ENCODE data around the gene NCOA3.

Gene NCOA3

GRCh38 chr20:47648943-47649342 is 147.3 kb downstream of the NCOA3 start:
- no peak for DNase-seq

GRCh38 chr20:47652301-47652700 is 150.6 kb downstream of the NCOA3 start:
- DNase-seq = no peak

GRCh38 chr20:47652794-47653193 is 151.1 kb downstream of the NCOA3 start:
- no peak for DNase-seq

- no peak for DNase-seq
Measured at GRCh38 chr20:47653869-47654268, 152.2 kb downstream of the NCOA3 start.

GRCh38 chr20:47654370-47654769 is 152.7 kb downstream of the NCOA3 start:
- DNase-seq = no peak

- DNase-seq = no peak
Measured at GRCh38 chr20:47655635-47656034, 153.9 kb downstream of the NCOA3 start.

GRCh38 chr20:47656318-47656717 is 154.6 kb downstream of the NCOA3 start:
- peak; percentile 38 for DNase-seq

GRCh38 chr20:47659904-47660601 is 158.4 kb downstream of the NCOA3 start:
- DNase-seq = no peak

GRCh38 chr20:47660602-47660905 is 158.9 kb downstream of the NCOA3 start:
- DNase-seq = no peak

- DNase-seq = no peak
Measured at GRCh38 chr20:47660983-47661700, 159.5 kb downstream of the NCOA3 start.

GRCh38 chr20:47661714-47662113 is 160.0 kb downstream of the NCOA3 start:
- no peak for DNase-seq

GRCh38 chr20:47662483-47663353 is 161.0 kb downstream of the NCOA3 start:
- DNase-seq = no peak

- peak; percentile 70 for DNase-seq
Measured at GRCh38 chr20:47663354-47664067, 161.8 kb downstream of the NCOA3 start.

GRCh38 chr20:47664068-47664437 is 162.4 kb downstream of the NCOA3 start:
- DNase-seq = no peak

- no peak for DNase-seq
Measured at GRCh38 chr20:47664744-47665143, 163.1 kb downstream of the NCOA3 start.

GRCh38 chr20:47665221-47665991 is 163.7 kb downstream of the NCOA3 start:
- no peak for DNase-seq

- DNase-seq = no peak
Measured at GRCh38 chr20:47666304-47666703, 164.6 kb downstream of the NCOA3 start.

- no peak for DNase-seq
Measured at GRCh38 chr20:47667086-47667485, 165.4 kb downstream of the NCOA3 start.

GRCh38 chr20:47667531-47668312 is 166.0 kb downstream of the NCOA3 start:
- DNase-seq = no peak

- no peak for DNase-seq
Measured at GRCh38 chr20:47668313-47669151, 166.8 kb downstream of the NCOA3 start.

- no peak for DNase-seq
Measured at GRCh38 chr20:47669152-47669425, 167.4 kb downstream of the NCOA3 start.
